HG02870 (cell line): Measurements from ENCODE around the gene CHAC2.
A peak's percentile ranks its signal among the peaks of the same experiment; 100 is the strongest.
"Not testable (repeated sequence)": the region's sequence is repeated elsewhere in the genome, so short reads cannot be mapped to it uniquely, and the experiment has no call there.

Source experiments
- ATAC-seq: cut with Tn5 transposase; IDR thresholded peaks from one replicate; pipeline ENCODE4 v1.9.1; 2021; ENCODE audit warnings: mild to moderate bottlenecking, moderate library complexity; ENCODE audit not compliant: unreplicated experiment

CHAC2 gene

GRCh38 chr2:53777134-53777533 is 9.5 kb downstream of the CHAC2 start:
- ATAC-seq: no peak

DNA sequence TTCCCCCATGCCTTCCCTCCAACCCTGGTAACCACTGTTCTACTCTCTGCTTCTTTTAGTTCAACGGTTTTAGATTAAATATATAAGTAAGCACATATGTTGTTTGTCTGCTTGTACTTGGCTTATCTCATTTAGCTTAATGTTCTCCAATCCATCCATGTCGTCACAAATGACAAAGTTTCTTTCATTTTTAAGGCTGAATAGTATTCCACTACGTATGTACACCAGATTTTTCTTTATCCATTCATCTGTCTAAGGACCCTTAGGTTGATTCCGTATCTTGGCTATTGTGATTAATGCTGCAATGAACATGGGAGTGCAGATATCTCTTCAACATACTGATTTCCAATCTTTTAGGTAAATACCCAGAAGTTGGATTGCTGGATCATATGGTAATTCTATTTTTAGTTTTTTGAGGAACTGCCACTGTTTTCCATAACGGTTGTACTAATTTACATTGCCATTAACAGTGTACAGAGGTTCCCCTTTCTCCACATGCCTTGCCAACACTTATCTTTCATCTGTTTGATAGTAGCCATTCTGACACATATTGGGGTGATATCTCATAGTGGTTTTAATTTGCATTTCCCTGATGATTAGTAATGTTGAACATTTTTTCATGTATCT is 11.0 kb downstream of the CHAC2 start:
- no peak for ATAC-seq

- ATAC-seq: no peak
Measured at GRCh38 chr2:53780056-53780455, 12.5 kb downstream of the CHAC2 start.

DNA sequence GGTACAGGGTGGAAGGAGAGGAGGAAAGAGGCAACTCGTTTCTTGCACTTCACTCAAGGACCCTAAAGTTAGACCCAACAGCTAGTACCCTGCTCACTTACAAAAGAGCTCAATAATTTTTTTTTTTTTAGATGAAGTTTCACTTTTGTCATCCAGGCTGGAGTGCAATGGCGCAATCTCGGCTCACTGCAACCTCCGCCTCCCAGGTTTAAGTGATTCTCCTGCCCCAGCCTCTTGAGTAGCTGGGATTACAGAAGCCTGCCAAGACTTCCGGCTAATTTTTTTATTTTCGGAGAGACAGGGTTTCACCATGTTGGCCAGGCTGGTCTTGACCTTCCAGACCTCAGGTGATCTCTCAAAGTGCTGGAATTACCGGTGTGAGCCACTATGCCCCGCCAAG is 15.1 kb downstream of the CHAC2 start:
- ATAC-seq: no peak

DNA sequence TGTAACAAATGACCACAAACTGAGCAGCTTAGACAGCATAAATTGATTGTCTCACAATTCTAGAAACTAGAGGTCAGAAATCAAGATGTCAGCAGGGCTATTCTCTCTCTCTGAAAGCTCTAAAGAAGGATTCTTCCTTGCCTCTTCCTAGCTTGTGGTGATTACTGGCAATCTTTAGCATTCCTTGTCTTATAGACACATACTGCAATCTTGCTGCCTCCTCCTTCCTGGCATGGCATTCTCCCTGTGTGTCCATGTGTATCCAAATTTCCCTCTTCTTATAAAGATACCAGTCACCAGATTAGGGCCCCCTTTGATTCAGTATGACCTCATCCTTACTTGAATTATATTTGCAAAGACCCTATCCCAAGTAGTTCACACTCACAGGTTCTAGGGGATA is 16.8 kb downstream of the CHAC2 start:
- no peak for ATAC-seq

GRCh38 chr2:53785366-53785765 is 17.8 kb downstream of the CHAC2 start:
- ATAC-seq: no peak

DNA sequence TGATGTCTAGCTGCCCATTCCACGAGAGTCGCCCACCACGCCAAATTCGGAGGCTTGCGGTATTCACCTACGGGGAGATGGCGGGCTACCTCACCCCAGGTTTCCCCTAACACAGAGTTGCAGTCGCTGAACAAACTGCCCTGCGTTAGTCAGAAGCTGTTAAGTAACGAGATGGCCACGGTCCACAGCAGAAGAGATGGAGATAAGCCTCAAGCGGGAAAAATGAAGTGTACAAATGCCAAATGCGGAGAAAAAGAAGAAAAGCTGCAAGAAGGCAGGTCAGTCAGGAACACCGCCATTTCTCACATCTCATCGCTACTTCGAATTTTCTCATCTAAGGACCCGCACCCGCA is 18.7 kb downstream of the CHAC2 start:
- ATAC-seq: peak; percentile 12

DNA sequence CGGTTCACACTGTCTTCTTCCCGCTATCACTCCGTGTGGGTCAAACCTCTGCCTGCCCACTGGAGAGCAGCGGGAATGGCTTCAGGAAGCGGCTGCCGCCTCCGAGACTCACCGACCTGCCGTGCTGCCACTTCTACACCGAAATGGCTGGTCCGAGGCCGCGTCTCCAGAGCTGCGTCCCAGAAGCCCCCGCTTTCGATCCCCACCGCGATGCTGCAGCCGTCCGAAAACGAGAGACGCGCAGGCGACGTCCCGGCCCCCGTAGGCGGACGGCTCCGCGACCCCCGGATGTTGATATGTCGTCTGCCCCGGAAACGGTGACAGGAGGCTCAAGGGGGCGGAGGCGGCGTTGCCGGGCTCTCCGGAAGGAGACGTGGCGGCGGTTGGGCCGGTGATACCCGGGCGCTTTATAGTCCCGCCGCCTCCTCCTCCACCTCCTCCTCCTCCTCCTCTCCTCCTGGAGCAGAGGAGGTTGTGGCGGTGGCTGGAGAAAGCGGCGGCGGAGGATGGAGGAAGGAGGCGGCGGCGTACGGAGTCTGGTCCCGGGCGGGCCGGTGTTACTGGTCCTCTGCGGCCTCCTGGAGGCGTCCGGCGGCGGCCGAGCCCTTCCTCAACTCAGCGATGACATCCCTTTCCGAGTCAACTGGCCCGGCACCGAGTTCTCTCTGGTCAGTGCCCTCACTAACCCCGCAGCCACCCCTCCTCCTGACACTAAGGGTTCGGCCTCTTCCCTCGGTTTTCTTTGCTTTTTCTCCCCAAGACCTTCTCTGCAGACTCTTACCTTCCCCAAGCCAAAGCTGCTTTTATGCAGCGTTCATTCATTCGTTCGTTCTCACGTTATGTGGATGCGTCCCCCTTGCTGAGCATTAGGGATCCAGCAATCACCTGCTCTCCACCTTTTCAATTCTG is 19.4 kb downstream of the CHAC2 start, which contains the start of the genes ASB3 and ERLEC1:
TSS of gene ASB3 (minus strand) at position 249 of the 909 bp plus-strand sequence. CDS start 21,381 bp downstream, outside the sequence.
TSS of gene ERLEC1 (plus strand) at position 340 of the 909 bp plus-strand sequence. CDS start at position 507, 167 bp downstream.
- peak; percentile 93 for ATAC-seq

- no peak for ATAC-seq
Measured at GRCh38 chr2:53787614-53788289, 20.1 kb downstream of the CHAC2 start.

DNA sequence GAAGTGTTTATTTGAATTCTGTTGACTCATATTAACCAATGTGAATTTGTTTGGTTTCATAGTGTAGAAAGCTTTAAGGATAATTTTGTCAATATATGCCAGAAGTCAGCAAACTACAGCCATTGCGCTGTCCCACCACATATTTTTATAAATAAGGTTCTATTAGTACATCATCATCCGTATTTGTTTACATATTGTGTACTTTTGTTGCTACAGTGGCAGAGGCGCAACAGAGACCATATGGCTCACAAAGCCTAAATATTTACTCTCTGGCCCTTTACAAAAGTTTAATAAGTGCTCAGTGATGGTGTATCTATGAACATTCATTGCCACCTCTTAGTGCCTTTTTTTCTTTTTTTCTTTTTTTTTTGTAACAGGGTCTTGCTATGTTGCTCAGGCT is 25.7 kb downstream of the CHAC2 start:
- ATAC-seq: no peak

DNA sequence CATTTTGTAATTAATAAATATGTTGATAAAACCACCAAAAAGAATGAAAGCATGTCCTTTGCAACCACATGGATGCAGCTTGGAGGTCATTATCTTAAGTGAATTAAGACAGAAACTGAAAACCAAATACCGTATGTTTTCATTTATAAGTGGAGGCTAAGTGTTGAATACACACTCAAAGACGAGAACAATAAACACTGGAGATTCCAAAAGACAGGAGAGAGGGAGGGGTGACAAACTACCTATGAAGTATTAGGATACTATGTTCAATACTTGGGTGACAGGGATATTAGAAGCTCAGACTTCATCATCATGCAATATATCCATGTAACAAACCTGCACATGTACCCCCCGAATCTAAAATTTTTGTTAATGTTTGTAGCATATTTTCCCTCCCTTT is 26.2 kb downstream of the CHAC2 start:
- ATAC-seq: no peak

- ATAC-seq: no peak
Measured at GRCh38 chr2:53801547-53801946, 33.9 kb downstream of the CHAC2 start.

- ATAC-seq: no peak
Measured at GRCh38 chr2:53802617-53803151, 35.1 kb downstream of the CHAC2 start.

DNA sequence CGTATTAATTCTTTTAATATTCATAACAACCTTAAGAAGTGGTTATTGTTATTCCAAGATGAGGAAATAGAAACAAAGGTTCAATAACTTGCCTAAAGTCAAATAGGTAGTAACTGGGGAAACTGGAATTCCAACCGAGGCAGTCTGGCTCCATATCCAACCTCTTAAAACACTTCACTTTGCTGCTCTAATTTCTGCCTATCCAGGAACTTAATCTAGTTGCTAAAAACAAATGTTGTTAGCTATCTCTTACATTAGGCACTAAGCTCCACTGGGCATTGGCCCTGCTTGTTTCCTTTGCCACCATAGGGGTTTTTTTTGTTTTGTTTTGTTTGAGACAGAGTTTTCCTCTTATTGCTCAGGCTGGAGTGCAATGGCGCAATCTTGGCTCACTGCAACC is 44.0 kb downstream of the CHAC2 start:
- no peak for ATAC-seq

GRCh38 chr2:53813151-53813550 is 45.5 kb downstream of the CHAC2 start:
- no peak for ATAC-seq

- ATAC-seq: no peak
Measured at GRCh38 chr2:53818854-53819435, 51.3 kb downstream of the CHAC2 start.

DNA sequence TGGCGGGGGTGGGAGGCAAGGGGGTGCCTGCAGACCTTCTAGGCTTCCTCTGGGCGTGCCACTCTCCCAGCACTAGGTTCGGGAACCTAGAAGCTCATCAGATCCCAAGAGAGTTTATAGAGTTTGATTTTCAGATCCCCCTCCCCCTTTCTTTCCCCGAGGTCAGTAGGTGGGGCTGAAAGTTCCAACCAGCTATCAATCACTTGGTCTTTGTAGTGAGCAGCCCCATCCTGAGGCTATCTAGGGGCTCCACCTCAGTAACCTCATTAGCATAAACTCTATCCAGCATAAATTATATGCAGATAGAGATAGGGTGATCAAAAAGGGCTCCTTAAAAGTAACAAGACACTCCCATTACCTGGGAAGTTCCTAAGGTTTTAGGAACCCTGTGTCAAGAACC is 52.0 kb downstream of the CHAC2 start:
- no peak for ATAC-seq

DNA sequence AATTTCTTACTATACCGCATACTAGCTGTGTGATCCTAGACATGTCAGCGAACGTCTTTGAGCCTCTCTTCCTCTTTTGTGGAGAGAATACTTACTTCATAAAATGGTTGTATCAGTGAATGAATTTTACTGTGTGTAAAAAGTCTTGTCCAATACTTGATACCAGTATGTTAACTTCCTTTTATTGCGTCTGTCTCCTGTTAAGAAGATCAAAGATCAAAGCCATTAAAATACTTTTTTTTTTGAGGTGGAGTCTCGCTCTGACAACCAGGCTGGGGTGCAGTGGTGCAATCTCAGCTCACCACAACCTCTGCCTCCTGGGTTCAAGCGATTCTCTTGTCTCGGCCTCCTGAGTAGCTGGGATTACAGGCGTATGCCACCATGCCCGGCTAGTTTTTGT is 52.4 kb downstream of the CHAC2 start:
- no peak for ATAC-seq

- no peak for ATAC-seq
Measured at GRCh38 chr2:53820711-53821110, 53.1 kb downstream of the CHAC2 start.

GRCh38 chr2:53821810-53822209 is 54.2 kb downstream of the CHAC2 start:
- ATAC-seq: no peak

GRCh38 chr2:53823639-53824038 is 56.0 kb downstream of the CHAC2 start:
- ATAC-seq: not testable (repeated sequence)
